Astrocyte (in vitro differentiated cells and primary cell): ENCODE measurements around the gene CRELD2.

Experiments used
- CTCF ChIP-seq: IDR thresholded peaks from 2 replicates; pipeline ENCODE4 v1.5.1; 2011; ENCODE audit warnings: low read depth, mild to moderate bottlenecking, inconsistent platforms, low read length, moderate library complexity; ENCODE audit not compliant: insufficient read depth
- EZH2 ChIP-seq: IDR thresholded peaks from 2 replicates; pipeline ENCODE4 v1.6.1; 2012; ENCODE audit warnings: mild to moderate bottlenecking, low read length, inconsistent platforms; ENCODE audit not compliant: insufficient read depth

GRCh38 chr22:49900441-49901230, 17.8 kb upstream of the CRELD2 start:
- TF ChIP-seq CTCF (no peak), EZH2 (no peak)
